ENCODE measurements around the gene MRPL54.
"Not testable (repeated sequence)": the region's sequence is repeated elsewhere in the genome, so short reads cannot be mapped to it uniquely, and the experiment has no call there.

MRPL54 gene

GRCh38 chr19:3810708-3811355 lies 48.4 kb downstream of the MRPL54 start:
- H3K27me3 ChIP-seq (ENCODE audit: control insufficient read depth, insufficient read depth, low read length) = no peaks in the 10 kb centered on the region
- no peaks in the 10 kb centered on the region for H3K4me1 ChIP-seq (ENCODE audit: control insufficient read depth, insufficient read depth, low read length)
- no peak overlapping the region for H3K27ac ChIP-seq (ENCODE audit: low read length)
- DNase-seq (ENCODE audit: low read depth, low spot score) = no peak
- H3K36me3 ChIP-seq (ENCODE audit: control insufficient read depth, insufficient read depth, low read length) = no peaks in the 10 kb centered on the region
- no peak overlapping the region for H3K4me3 ChIP-seq (ENCODE audit: low read length)
- no CpG with 5 or more reads among the region's 38 CpGs for WGBS (ENCODE audit: insufficient coverage, insufficient read length)
- H3K9me3 ChIP-seq (ENCODE audit: control insufficient read depth, insufficient read depth, low read length) = no peaks in the 10 kb centered on the region

DNA sequence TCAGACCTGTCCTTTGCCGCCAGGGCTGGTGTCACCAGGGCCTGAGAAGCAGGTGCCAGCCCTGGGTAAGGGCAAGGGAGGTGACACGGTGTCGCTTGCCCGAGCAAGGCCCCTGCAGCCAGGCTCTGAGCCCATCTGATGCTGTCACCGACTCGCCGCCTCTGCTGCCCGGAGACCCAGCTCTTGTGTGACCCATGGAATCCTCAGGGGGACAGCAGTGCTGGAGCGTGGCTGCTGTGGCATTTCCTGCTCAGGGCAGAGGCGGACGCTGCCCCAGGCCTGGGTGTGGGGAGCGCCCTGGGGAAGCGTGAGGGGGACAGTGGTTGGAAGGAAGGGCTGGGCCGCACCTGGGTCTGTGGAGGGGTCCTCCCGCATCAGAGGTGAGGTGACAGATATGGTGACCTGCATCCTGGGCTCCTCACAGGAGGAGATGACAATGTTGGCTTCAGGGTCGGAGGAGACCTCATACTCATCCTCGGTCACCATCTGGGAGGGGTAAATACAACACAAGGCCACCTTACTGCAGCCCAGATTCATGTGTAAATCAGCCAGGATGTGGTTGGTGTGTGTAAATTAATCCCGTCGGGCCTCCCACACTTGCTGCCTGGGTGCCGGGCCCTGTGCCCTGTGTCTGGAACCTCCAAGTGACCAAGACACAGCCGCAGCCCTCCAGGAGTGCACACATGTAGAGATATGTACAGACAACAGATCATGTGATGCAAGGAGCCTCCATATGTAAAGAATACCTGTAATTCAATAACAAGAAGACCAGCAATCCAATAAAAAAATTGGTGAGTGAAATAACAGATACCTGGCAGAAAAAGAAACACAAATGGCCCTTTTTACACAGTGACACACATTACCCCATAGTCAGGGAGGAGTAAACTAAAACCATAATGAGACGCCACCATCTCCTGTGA lies 51.3 kb downstream of the MRPL54 start:
- H3K27me3 ChIP-seq (ENCODE audit: control insufficient read depth, insufficient read depth, low read length) = no peaks in the 10 kb centered on the region
- no CpG with 5 or more reads among the region's 22 CpGs for WGBS (ENCODE audit: insufficient coverage, insufficient read length)
- H3K4me3 ChIP-seq (ENCODE audit: low read length) = no peak overlapping the region
- no peak for DNase-seq (ENCODE audit: low read depth, low spot score)
- no peaks in the 10 kb centered on the region for H3K4me1 ChIP-seq (ENCODE audit: control insufficient read depth, insufficient read depth, low read length)
- no peak overlapping the region for H3K27ac ChIP-seq (ENCODE audit: low read length)
- no peaks in the 10 kb centered on the region for H3K9me3 ChIP-seq (ENCODE audit: control insufficient read depth, insufficient read depth, low read length)
- H3K36me3 ChIP-seq (ENCODE audit: control insufficient read depth, insufficient read depth, low read length) = no peaks in the 10 kb centered on the region

GRCh38 chr19:3814648-3815047 lies 52.2 kb downstream of the MRPL54 start:
- no peaks in the 10 kb centered on the region for H3K36me3 ChIP-seq (ENCODE audit: control insufficient read depth, insufficient read depth, low read length)
- no peak overlapping the region for H3K27ac ChIP-seq (ENCODE audit: low read length)
- DNase-seq (ENCODE audit: low read depth, low spot score) = no peak
- no CpG with 5 or more reads among the region's 4 CpGs for WGBS (ENCODE audit: insufficient coverage, insufficient read length)
- no peaks in the 10 kb centered on the region for H3K4me1 ChIP-seq (ENCODE audit: control insufficient read depth, insufficient read depth, low read length)
- H3K9me3 ChIP-seq (ENCODE audit: control insufficient read depth, insufficient read depth, low read length) = no peaks in the 10 kb centered on the region
- no peak overlapping the region for H3K4me3 ChIP-seq (ENCODE audit: low read length)
- H3K27me3 ChIP-seq (ENCODE audit: control insufficient read depth, insufficient read depth, low read length) = no peaks in the 10 kb centered on the region

DNA sequence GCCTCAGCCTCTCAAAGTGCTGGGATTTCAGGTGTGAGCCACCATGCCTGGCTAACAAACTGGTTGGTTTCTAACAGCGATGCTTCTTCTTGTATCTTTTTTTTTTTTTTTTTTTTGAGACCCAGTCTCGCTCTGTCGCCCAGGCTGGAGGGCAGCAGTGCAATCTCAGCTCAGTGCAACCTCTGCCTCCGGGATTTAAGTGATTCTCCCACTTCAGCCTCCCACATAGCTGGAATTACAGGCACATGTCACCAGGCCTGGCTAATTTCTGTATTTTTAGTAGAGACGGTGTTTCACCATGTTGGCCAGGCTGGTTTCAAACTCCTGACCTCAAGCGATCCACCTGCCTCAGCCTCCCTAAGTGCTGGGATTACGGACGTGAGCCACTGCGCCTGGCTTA lies 53.7 kb downstream of the MRPL54 start:
- no CpG with 5 or more reads among the region's 9 CpGs for WGBS (ENCODE audit: insufficient coverage, insufficient read length)
- H3K27me3 ChIP-seq (ENCODE audit: control insufficient read depth, insufficient read depth, low read length); DNase-seq (ENCODE audit: low read depth, low spot score); H3K27ac ChIP-seq (ENCODE audit: low read length); H3K36me3 ChIP-seq (ENCODE audit: control insufficient read depth, insufficient read depth, low read length); H3K9me3 ChIP-seq (ENCODE audit: control insufficient read depth, insufficient read depth, low read length); H3K4me1 ChIP-seq (ENCODE audit: control insufficient read depth, insufficient read depth, low read length); H3K4me3 ChIP-seq (ENCODE audit: low read length): not testable (repeated sequence)

DNA sequence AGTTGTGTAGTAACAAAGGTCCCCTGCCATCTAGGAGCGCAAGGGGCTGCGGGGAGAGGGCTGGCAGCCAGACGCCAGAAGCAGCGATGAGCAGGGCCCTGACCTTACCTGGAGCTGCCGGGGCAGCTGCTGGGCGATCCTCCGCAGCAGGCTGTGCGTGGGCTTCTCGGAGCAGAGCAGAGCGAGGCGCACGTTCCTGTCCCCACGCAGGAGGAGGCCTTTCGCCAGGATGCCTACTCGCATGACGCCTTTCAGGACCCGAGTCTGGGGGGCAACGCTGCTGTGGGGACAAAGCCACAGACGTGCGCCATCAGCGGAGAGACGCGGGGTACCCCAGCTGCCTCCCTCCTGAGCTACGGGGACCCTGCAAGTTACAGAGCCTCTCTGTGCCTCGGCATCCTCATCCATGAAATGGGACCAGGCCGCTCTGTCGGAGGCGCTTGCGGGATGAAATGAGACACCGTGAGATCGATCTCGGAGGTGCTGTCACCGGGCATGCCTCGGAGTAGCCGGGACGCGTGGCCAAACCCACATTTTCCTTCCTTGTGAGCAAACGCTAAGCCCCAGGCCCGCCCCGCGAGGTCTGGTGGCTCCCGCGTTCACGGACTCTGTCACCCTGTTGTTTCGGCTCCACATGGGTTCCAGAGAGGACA lies 54.2 kb downstream of the MRPL54 start:
- H3K9me3 ChIP-seq (ENCODE audit: control insufficient read depth, insufficient read depth, low read length) = no peaks in the 10 kb centered on the region
- H3K27me3 ChIP-seq (ENCODE audit: control insufficient read depth, insufficient read depth, low read length) = no peaks in the 10 kb centered on the region
- no peak overlapping the region for H3K27ac ChIP-seq (ENCODE audit: low read length)
- H3K36me3 ChIP-seq (ENCODE audit: control insufficient read depth, insufficient read depth, low read length) = no peaks in the 10 kb centered on the region
- DNase-seq (ENCODE audit: low read depth, low spot score) = no peak
- no peak overlapping the region for H3K4me3 ChIP-seq (ENCODE audit: low read length)
- WGBS (ENCODE audit: insufficient coverage, insufficient read length) = no CpG with 5 or more reads among the region's 45 CpGs
- no peaks in the 10 kb centered on the region for H3K4me1 ChIP-seq (ENCODE audit: control insufficient read depth, insufficient read depth, low read length)

All from iPS DF 6.9 (cell line).